Peyer's patch (tissue), 4 donors: ENCODE data around the gene ITCH.

Experiments
- POLR2A ChIP-seq, 2 donors: fragments of 450-650 bp; IDR thresholded peaks; one replicate each; pipeline ENCODE4 v1.5.1; 2017; ENCODE audit warnings: antibody characterized with exemption in 2 of 2, mild to moderate bottlenecking in 2 of 2, moderate library complexity in 2 of 2
- TF ChIP-seq, protein P1 (sequence below), 6 experiments: fragments of 450-650 bp in 4 of 6; fragments of 200-600 bp in 2 of 6; sonication (generic) in 1 of 6; IDR thresholded peaks; one replicate each; pipeline ENCODE4 v1.5.1; 2017 to 2019; ENCODE audit warnings: antibody characterized with exemption in 6 of 6, mild to moderate bottlenecking in 3 of 6, moderate library complexity in 1 of 6

DNA sequence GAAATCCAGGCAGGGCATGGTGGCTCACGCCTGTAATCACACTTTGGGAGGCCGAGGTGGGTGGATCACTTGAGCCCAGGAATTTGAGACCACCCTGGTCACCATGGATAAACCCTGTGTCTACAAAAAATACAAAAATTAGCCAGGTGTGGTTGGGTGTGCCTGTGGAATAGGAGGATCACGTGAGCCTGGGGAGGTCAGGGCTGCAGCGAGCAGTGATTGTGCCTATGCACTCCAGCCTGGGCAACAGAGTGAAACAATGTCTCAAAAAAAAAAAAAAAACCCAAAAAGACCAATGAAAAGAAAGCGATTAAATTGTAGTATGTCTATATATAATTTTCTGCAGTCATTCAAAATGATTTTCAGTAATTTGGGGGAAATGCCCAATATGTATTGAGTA is 70.3 kb downstream of the ITCH start:
- TF ChIP-seq POLR2A (IDR thresholded peaks at IDR 0.05) = no peak
- TF ChIP-seq, protein P1, sequence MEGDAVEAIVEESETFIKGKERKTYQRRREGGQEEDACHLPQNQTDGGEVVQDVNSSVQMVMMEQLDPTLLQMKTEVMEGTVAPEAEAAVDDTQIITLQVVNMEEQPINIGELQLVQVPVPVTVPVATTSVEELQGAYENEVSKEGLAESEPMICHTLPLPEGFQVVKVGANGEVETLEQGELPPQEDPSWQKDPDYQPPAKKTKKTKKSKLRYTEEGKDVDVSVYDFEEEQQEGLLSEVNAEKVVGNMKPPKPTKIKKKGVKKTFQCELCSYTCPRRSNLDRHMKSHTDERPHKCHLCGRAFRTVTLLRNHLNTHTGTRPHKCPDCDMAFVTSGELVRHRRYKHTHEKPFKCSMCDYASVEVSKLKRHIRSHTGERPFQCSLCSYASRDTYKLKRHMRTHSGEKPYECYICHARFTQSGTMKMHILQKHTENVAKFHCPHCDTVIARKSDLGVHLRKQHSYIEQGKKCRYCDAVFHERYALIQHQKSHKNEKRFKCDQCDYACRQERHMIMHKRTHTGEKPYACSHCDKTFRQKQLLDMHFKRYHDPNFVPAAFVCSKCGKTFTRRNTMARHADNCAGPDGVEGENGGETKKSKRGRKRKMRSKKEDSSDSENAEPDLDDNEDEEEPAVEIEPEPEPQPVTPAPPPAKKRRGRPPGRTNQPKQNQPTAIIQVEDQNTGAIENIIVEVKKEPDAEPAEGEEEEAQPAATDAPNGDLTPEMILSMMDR (IDR thresholded peaks at IDR 0.05) = no peak
